H1 (cell line): Measurements from ENCODE around the gene TRABD2A. TPM values are rescaled to one million over a fixed set of nuclear protein-coding genes. Genes with fewer than 3 reads are reported as not detected.

Source experiments
- CTCF ChIA-PET: fragments of 300-600 bp; sonication (Branson Sonifier 250); formaldehyde crosslinking; loops from one replicate; lab custom pipeline; 2021; ENCODE audit not compliant: partially characterized antibody; lab: Charles Lee
- POLR2A ChIA-PET: fragments of 300-600 bp; sonication (Branson Sonifier 250); formaldehyde crosslinking; loops from one replicate; lab custom pipeline; 2021; ENCODE audit warnings: inconsistent platforms; ENCODE audit not compliant: partially characterized antibody; lab: Charles Lee
- DNase-seq, 2 experiments: peaks; one replicate each; pipeline versions ENCODE4 v3.0.0 to v3.0.0-alpha.2; 2010 to 2022; ENCODE audit warnings: low spot score in 2 of 2, low read depth in 1 of 2, mixed read lengths in 1 of 2
- FAIRE-seq: peaks from 2 replicates; lab custom pipeline; 2011; peaks lifted over from hg19 to GRCh38; lab: Jason Lieb, UNC
- H2AFZ ChIP-seq: 2 replicates; pipeline ENCODE4 v1.8.1; 2012; ENCODE audit warnings: low read length, inconsistent platforms
- H2AK5ac ChIP-seq: 2 replicates; pipeline ENCODE4 v1.6.1; 2013; ENCODE audit warnings: low read depth, low read length
- H2BK120ac ChIP-seq: replicated peaks from 2 replicates; pipeline ENCODE3; 2013; ENCODE audit warnings: low read depth, low read length, inconsistent platforms
- H2BK12ac ChIP-seq: 2 replicates; pipeline ENCODE4 v1.6.1; 2013; ENCODE audit warnings: low read depth, low read length
- H2BK15ac ChIP-seq: 2 replicates; pipeline ENCODE4 v1.6.1; 2013; ENCODE audit warnings: low read length
- H2BK20ac ChIP-seq: 2 replicates; pipeline ENCODE4 v1.6.1; 2013; ENCODE audit warnings: low read length
- H2BK5ac ChIP-seq: 2 replicates; pipeline ENCODE4 v1.6.1; 2013; ENCODE audit warnings: low read depth, low read length
- H3K14ac ChIP-seq: 2 replicates; pipeline ENCODE4 v1.6.1; 2013; ENCODE audit warnings: inconsistent platforms; ENCODE audit not compliant: insufficient read length
- H3K18ac ChIP-seq: 2 replicates; pipeline ENCODE4 v1.6.1; 2013; ENCODE audit warnings: low read length; ENCODE audit errors: extremely low read depth
- H3K23ac ChIP-seq: 2 replicates; pipeline ENCODE4 v1.6.1; 2013; ENCODE audit warnings: inconsistent platforms; ENCODE audit not compliant: insufficient read length
- H3K23me2 ChIP-seq: 2 replicates; pipeline ENCODE4 v1.6.1; 2013; ENCODE audit warnings: low read depth, low read length
- H3K27ac ChIP-seq: 2 replicates; pipeline ENCODE4 v1.6.1; 2011; ENCODE audit warnings: low read depth, low read length, inconsistent platforms
- H3K27me3 ChIP-seq, 4 experiments: replicated peaks in 1 of 4; 1 replicate in 1 of 4; 2 replicates in 3 of 4; pipeline versions ENCODE4 v1.6.1 to v1.8.1; 2011 to 2013; ENCODE audit warnings: low read length in 3 of 4, mild to moderate bottlenecking in 3 of 4, inconsistent platforms in 2 of 4, mixed read lengths in 2 of 4, moderate library complexity in 1 of 4; ENCODE audit not compliant: control insufficient read depth in 3 of 4, insufficient read depth in 3 of 4; ENCODE audit errors: extremely low read depth in 1 of 4
- H3K36me3 ChIP-seq, 4 experiments: 2 replicates each; pipeline versions ENCODE4 v1.6.1 to v1.8.1; 2011 to 2013; ENCODE audit warnings: mild to moderate bottlenecking in 4 of 4, low read length in 3 of 4, moderate library complexity in 2 of 4, control low read depth in 1 of 4, inconsistent platforms in 1 of 4; ENCODE audit not compliant: insufficient read depth in 4 of 4, control insufficient read depth in 2 of 4
- H3K4ac ChIP-seq: replicated peaks from 2 replicates; pipeline ENCODE3; 2013; ENCODE audit warnings: low read length, low read depth, mixed read lengths, inconsistent platforms; ENCODE audit not compliant: insufficient read length
- H3K4me1 ChIP-seq, 4 experiments: replicated peaks in 1 of 4; 1 replicate in 1 of 4; 2 replicates in 3 of 4; pipeline versions ENCODE4 v1.6.1 to v1.8.1; 2011 to 2013; ENCODE audit warnings: low read length in 3 of 4, inconsistent platforms in 2 of 4, mixed read lengths in 1 of 4; ENCODE audit not compliant: insufficient read depth in 4 of 4, control insufficient read depth in 3 of 4
- H3K4me2 ChIP-seq, 2 experiments: 2 replicates each; pipeline versions ENCODE4 v1.6.1 to v1.8.1; 2011 to 2013; ENCODE audit warnings: low read depth in 2 of 2, low read length in 2 of 2, control low read depth in 1 of 2, inconsistent platforms in 1 of 2, mild to moderate bottlenecking in 1 of 2; ENCODE audit not compliant: insufficient read depth in 1 of 2
- H3K4me3 ChIP-seq, 4 experiments: fragments of 200-600, 300-600 bp in 1 of 4; sonication (generic), shearing (Covaris generic), sonication (Bioruptor Twin) in 1 of 4; 2 replicates each; pipeline versions ENCODE4 v1.5.1 to v1.8.1; 2011 to 2016; ENCODE audit warnings: low read length in 4 of 4, low read depth in 3 of 4, control low read depth in 2 of 4, inconsistent platforms in 2 of 4, mild to moderate bottlenecking in 2 of 4, mixed read lengths in 1 of 4, moderate library complexity in 1 of 4; ENCODE audit not compliant: insufficient read depth in 2 of 4; ENCODE audit errors: extremely low read depth in 1 of 4
- H3K56ac ChIP-seq: replicated peaks from 2 replicates; pipeline ENCODE3; 2013; ENCODE audit warnings: low read depth, mild to moderate bottlenecking, mixed read lengths, low read length, inconsistent platforms; ENCODE audit not compliant: insufficient read length
- H3K79me1 ChIP-seq: 2 replicates; pipeline ENCODE4 v1.6.1; 2013; ENCODE audit warnings: low read depth, low read length, control low read depth
- H3K79me2 ChIP-seq, 2 experiments: 2 replicates each; pipeline versions ENCODE4 v1.6.1 to v1.8.1; 2012 to 2013; ENCODE audit warnings: low read length in 2 of 2, mild to moderate bottlenecking in 2 of 2, inconsistent platforms in 1 of 2; ENCODE audit not compliant: insufficient read depth in 2 of 2, control insufficient read depth in 1 of 2
- H3K9ac ChIP-seq, 4 experiments: replicated peaks in 1 of 4; 1 replicate in 1 of 4; 2 replicates in 3 of 4; pipeline versions ENCODE4 v1.6.1 to v1.8.1; 2011 to 2013; ENCODE audit warnings: low read depth in 3 of 4, low read length in 3 of 4, control low read depth in 2 of 4, mild to moderate bottlenecking in 2 of 4, moderate library complexity in 2 of 4, inconsistent platforms in 1 of 4; ENCODE audit errors: extremely low read depth in 1 of 4
- H3K9me3 ChIP-seq, 2 experiments: 2 replicates each; pipeline versions ENCODE4 v1.6.1 to v1.8.1; 2012 to 2013; ENCODE audit warnings: mild to moderate bottlenecking in 2 of 2, moderate library complexity in 2 of 2, control low read depth in 1 of 2, inconsistent platforms in 1 of 2, low read depth in 1 of 2, low read length in 1 of 2, mixed read lengths in 1 of 2; ENCODE audit not compliant: insufficient read depth in 2 of 2
- H4K20me1 ChIP-seq, 2 experiments: replicated peaks in 1 of 2; 2 replicates each; pipeline versions ENCODE3 to v1.8.1; 2011 to 2013; ENCODE audit warnings: inconsistent platforms in 2 of 2, low read length in 2 of 2, mild to moderate bottlenecking in 1 of 2; ENCODE audit not compliant: insufficient read depth in 2 of 2, control insufficient read depth in 1 of 2
- H4K5ac ChIP-seq: 2 replicates; pipeline ENCODE4 v1.6.1; 2013; ENCODE audit warnings: low read length, low read depth, mixed read lengths, inconsistent platforms; ENCODE audit not compliant: insufficient read length
- H4K8ac ChIP-seq: 2 replicates; pipeline ENCODE4 v1.8.0; 2013; ENCODE audit warnings: mild to moderate bottlenecking, moderate library complexity, low read length, inconsistent platforms; ENCODE audit not compliant: insufficient read depth; ENCODE audit errors: extremely low read depth
- H4K91ac ChIP-seq: replicated peaks from 2 replicates; pipeline ENCODE3; 2013; ENCODE audit warnings: low read length, mixed read lengths, inconsistent platforms; ENCODE audit not compliant: insufficient read length
- BACH1 ChIP-seq: IDR thresholded peaks from 2 replicates; pipeline ENCODE4 v1.6.1; 2012; ENCODE audit warnings: low read length, improper control_type of control experiment
- CREB1 ChIP-seq: IDR thresholded peaks from 2 replicates; pipeline ENCODE4 v1.6.1; 2012; ENCODE audit warnings: inconsistent platforms
- EGR1 ChIP-seq: IDR thresholded peaks from 2 replicates; pipeline ENCODE4 v1.6.1; 2011; ENCODE audit warnings: low read depth, low read length, borderline replicate concordance
- HDAC2 ChIP-seq, 2 experiments: fragments of 300-600 bp in 1 of 2; sonication (generic) in 1 of 2; IDR thresholded peaks; 2 replicates each; pipeline ENCODE4 v1.6.1; 2011 to 2012; ENCODE audit warnings: low read depth in 2 of 2, low read length in 2 of 2, mild to moderate bottlenecking in 2 of 2, moderate library complexity in 2 of 2, borderline replicate concordance in 1 of 2, inconsistent platforms in 1 of 2
- POLR2A ChIP-seq, 2 experiments: IDR thresholded peaks; 1 replicate in 1 of 2; 2 replicates in 1 of 2; pipeline ENCODE4 v1.6.1; 2011; ENCODE audit warnings: low read depth in 2 of 2, low read length in 2 of 2, mild to moderate bottlenecking in 2 of 2; ENCODE audit errors: control extremely low read depth in 1 of 2
- RAD21 ChIP-seq, 2 experiments: IDR thresholded peaks in 1 of 2; conservative IDR thresholded peaks in 1 of 2; 2 replicates each; pipeline ENCODE4 v1.6.1; 2011; ENCODE audit warnings: low read depth in 2 of 2, low read length in 2 of 2, improper control_type of control experiment in 1 of 2, inconsistent platforms in 1 of 2, mild to moderate bottlenecking in 1 of 2, moderate library complexity in 1 of 2
- SIRT6 ChIP-seq: IDR thresholded peaks from one replicate; pipeline ENCODE4 v1.7.1; 2012; ENCODE audit warnings: low read length, inconsistent platforms
- SP4 ChIP-seq: IDR thresholded peaks from 2 replicates; pipeline ENCODE4 v1.6.1; 2012; ENCODE audit warnings: low read length, inconsistent platforms
- SRF ChIP-seq: IDR thresholded peaks from 2 replicates; pipeline ENCODE4 v1.6.1; 2011; ENCODE audit warnings: mild to moderate bottlenecking, low read depth, low read length, moderate library complexity
- TAF7 ChIP-seq: optimal IDR thresholded peaks from 2 replicates; pipeline ENCODE3; 2011; ENCODE audit warnings: low read depth, mild to moderate bottlenecking, inconsistent platforms, low read length, moderate library complexity, borderline replicate concordance
- TBP ChIP-seq: IDR thresholded peaks from 2 replicates; pipeline ENCODE4 v1.6.1; 2011; ENCODE audit warnings: low read depth, low read length, improper control_type of control experiment
- ZNF274 ChIP-seq: IDR thresholded peaks from 2 replicates; pipeline ENCODE4 v1.7.0; 2012; ENCODE audit warnings: low read length, borderline replicate concordance; ENCODE audit errors: extremely low read depth
- WGBS, 2 experiments: shearing (Covaris generic) in 1 of 2; methylation state at CpG; one replicate each; pipeline versions ENCODE4 v1.1.6 to v1.1.7; 2013 to 2015; ENCODE audit warnings: low lambda C conversion rate in 2 of 2, mixed read lengths in 2 of 2, inconsistent platforms in 1 of 2, low coverage in 1 of 2, missing lambda C conversion rate in 1 of 2; ENCODE audit not compliant: insufficient replicate concordance in 2 of 2, insufficient coverage in 1 of 2, insufficient read length in 1 of 2; ENCODE audit errors: extremely low coverage in 1 of 2, missing lambda C conversion rate in 1 of 2; 5-methylcytosine and 5-hydroxymethylcytosine counted together
- polyA plus RNA-seq, 7 experiments: library from polyadenylated mRNA; depleted of rRNA in 3 of 7; stranded (reverse) in 5 of 7; unstranded in 2 of 7; fragments of >200 nt in 5 of 7; fragments of 200-250 nt in 2 of 7; gene quantifications; 1 replicate in 5 of 7; 2 replicates in 1 of 7; 4 replicates in 1 of 7; pipeline versions ENCODE4 v1.2.1 to v1.2.3, GENCODE V29; 2011 to 2013; ENCODE audit warnings: missing spikeins in 2 of 7, mixed read lengths in 2 of 7
- total RNA-seq: library from RNA; stranded (reverse); fragmentation: NEBNext Ultra II Directional; extraction: Animal tissue kit (Norgen Biotek cat#: 25700); gene quantifications from 2 replicates; pipeline ENCODE4 v1.2.1, GENCODE V29; 2021

The TRABD2A gene
- total and polyA plus RNA-seq, 2 of the 8 experiments (the other 6 are each of a cell fraction or from before 2014, with no cell fraction given), result 17.3 to 18.6 TPM

DNA sequence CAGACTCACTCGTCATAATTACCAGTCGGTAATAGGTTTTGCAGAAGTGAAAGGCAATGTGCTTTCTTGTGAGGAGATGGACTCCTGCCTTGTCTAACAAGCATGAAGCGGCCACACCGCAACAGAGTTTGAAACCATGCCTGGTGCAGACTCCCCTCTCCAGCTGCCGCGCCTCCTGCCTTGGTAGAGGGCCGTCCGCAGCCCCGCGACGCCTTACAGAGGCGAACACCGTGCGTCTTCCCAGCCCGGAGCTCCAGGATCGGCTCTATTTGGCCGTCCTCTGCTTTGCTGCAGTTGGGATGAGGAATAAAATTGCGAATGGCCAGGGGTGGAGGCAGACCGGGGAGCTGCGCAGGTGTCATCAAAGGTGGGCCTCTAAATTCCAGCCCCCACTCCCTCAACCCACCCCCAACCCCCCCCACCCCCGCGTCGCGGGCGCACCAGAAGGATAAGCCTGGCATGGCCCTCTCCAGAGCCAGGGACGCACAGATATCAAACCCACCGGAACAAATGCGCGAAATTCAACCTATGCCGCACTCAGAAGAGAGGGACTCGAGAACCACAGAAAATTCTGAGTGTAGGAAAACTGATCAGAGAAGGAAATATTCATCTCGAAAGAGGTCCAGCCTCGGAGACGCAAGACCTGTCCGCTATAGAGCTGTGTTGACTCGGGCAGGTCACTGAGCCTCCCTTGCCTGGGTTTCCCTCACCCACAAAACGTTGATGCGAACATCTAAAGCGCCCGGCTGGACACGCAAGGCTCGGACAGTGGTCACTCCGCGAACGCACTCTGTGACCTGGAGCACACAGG lies 1.1 kb downstream of the TRABD2A start:
- POLR2A ChIA-PET, result interaction anchor here (0.9 to 1.6 kb wide), 6 partner anchors 9 to 53 kb away, joined by 3 to 5 read pairs (median 3); no protein-coding TSS in a partner anchor
- Histone ChIP-seq H3K23ac (no peak overlapping the region), H3K14ac (no peak overlapping the region), H3K4me3 (peak overlapping the region; percentile 57 to 86 (median 70)), H2BK15ac (0 out of 2 replicates have a peak overlapping the region, but pooled peaks have one; percentile 72), H2BK120ac (peak overlapping the region; percentile 10), H3K4me2 (peak overlapping the region; percentile 93 to 95), H2BK20ac (no peak overlapping the region), H2AFZ (peak overlapping the region; percentile 52; the same call in 1 of the 2 replicates), H3K36me3 (no peaks in the 10 kb centered on the region), H4K5ac (no peak overlapping the region), H3K9me3 (no peaks in the 10 kb centered on the region), H3K27ac (no peak overlapping the region), H3K4me1 (peaks cover 0 to 3% (median under 1%) of the 10 kb centered on the region in 4 experiments; a peak in 3 of 7 replicates), H2BK12ac (peak overlapping the region; percentile 44; the same call in 1 of the 2 replicates), H3K79me2 (no peaks in the 10 kb centered on the region), H2AK5ac (no peak overlapping the region), H3K27me3 (peaks cover 12 to 42% (median 39%) of the 10 kb centered on the region in 4 experiments), H3K9ac (peak overlapping the region in 3 of 4 experiments; percentile 61 to 76 (median 70); a peak in 2 of 7 replicates), H3K79me1 (no peaks in the 10 kb centered on the region; the same call in 1 of the 2 replicates), H3K18ac (peak overlapping the region; percentile 71), H2BK5ac (no peak overlapping the region), H3K23me2 (peaks cover 18% of the 10 kb centered on the region), H4K91ac (no peak overlapping the region), H4K8ac (peak overlapping the region; percentile 75; the same call in 1 of the 2 replicates), H3K4ac (peak overlapping the region; percentile 41), H3K56ac (no peak overlapping the region), H4K20me1 (peaks cover 0 to 5% of the 10 kb centered on the region in 2 experiments)
- FAIRE-seq (no peak), DNase-seq (peak in 1 of 2 experiments; percentile 65)
- CTCF ChIA-PET, result interaction anchor here (0.7 to 8.1 kb wide), 11 partner anchors 10 to 405 kb away, joined by 3 to 38 read pairs (median 3); no protein-coding TSS in a partner anchor
- 11% methylated on average over 37 of the region's 45 CpGs; no CpG with 5 or more reads in 1 of the 2 experiments for WGBS, 2 experiments
- TF ChIP-seq SIRT6, result no peak
- no peak for TF ChIP-seq POLR2A (IDR thresholded peaks at IDR 0.05; ENCODE audit: control extremely low read depth in 1 of 2, low read depth in 2 of 2, low read length in 2 of 2)
- TF ChIP-seq RAD21 (IDR thresholded peaks at IDR 0.05 in 1 of 2, conservative IDR thresholded peaks at IDR 0.05 in 1 of 2; ENCODE audit: low read depth in 2 of 2, low read length in 2 of 2), result 0 out of 4 replicates have a peak, but pooled peaks of 1 of the 2 experiments have one; percentile 4
- TF ChIP-seq EGR1, result no peak
- no peak for TF ChIP-seq CREB1
- no peak for TF ChIP-seq ZNF274
- no peak for TF ChIP-seq SRF
- TF ChIP-seq TBP, result no peak
- no peak for TF ChIP-seq TAF7
- no peak for TF ChIP-seq BACH1
- TF ChIP-seq SP4, result no peak
- TF ChIP-seq HDAC2 (IDR thresholded peaks at IDR 0.05; ENCODE audit: borderline replicate concordance in 1 of 2, low read depth in 2 of 2, low read length in 2 of 2), result no peak
